HepG2 (cell line): Measurements from ENCODE around the gene NKD1. TPM values are rescaled to one million over a fixed set of nuclear protein-coding genes. Genes with fewer than 3 reads are reported as not detected.

ENCODE experiments used
- ATF7-NPFF ChIP-seq: sonication (generic); formaldehyde crosslinking; IDR thresholded peaks from 2 replicates; pipeline ENCODE4 v1.8.1; 2023; ENCODE audit warnings: mild to moderate bottlenecking, low read depth, missing genetic modification reagents, moderate library complexity
- GTF2F1 ChIP-seq: fragments of 150-350 bp; IDR thresholded peaks from 2 replicates; pipeline ENCODE4 v1.6.1; 2014; ENCODE audit warnings: low read length
- KDM2A ChIP-seq: sonication (generic); formaldehyde crosslinking; IDR thresholded peaks from 2 replicates; pipeline ENCODE4 v1.4.0; 2020; ENCODE audit warnings: low read depth, missing genetic modification reagents, borderline replicate concordance
- MXI1 ChIP-seq: IDR thresholded peaks from 3 replicates; pipeline ENCODE4 v1.6.1; 2012; ENCODE audit warnings: low read depth, low read length, inconsistent platforms, borderline replicate concordance
- POLR2A ChIP-seq, 2 experiments: IDR thresholded peaks; 2 replicates each; pipeline ENCODE4 v1.6.1; 2011; ENCODE audit warnings: low read depth in 2 of 2, low read length in 2 of 2, mild to moderate bottlenecking in 1 of 2, moderate library complexity in 1 of 2; ENCODE audit not compliant: insufficient read depth in 1 of 2
- POLR2AphosphoS2 ChIP-seq: IDR thresholded peaks from 2 replicates; pipeline ENCODE4 v1.6.1; 2011; ENCODE audit warnings: low read depth, low read length, improper control_type of control experiment
- RXRB ChIP-seq: IDR thresholded peaks from 2 replicates; pipeline ENCODE4 v1.6.1; 2016; ENCODE audit warnings: borderline replicate concordance, missing genetic modification reagents, missing compliant biosample characterization
- YY1 ChIP-seq: IDR thresholded peaks from 2 replicates; pipeline ENCODE4 v1.6.1; 2011; ENCODE audit warnings: low read length, low read depth, moderate library complexity, mild to moderate bottlenecking; ENCODE audit not compliant: insufficient read depth, insufficient replicate concordance
- ZFP36 ChIP-seq: fragments of 150-350 bp; IDR thresholded peaks from 2 replicates; pipeline ENCODE4 v1.6.1; 2018; ENCODE audit warnings: borderline replicate concordance, low read length, low read depth; ENCODE audit not compliant: partially characterized antibody
- ZNF101 ChIP-seq: sonication (generic); formaldehyde crosslinking; IDR thresholded peaks from 2 replicates; pipeline ENCODE4 v1.4.0; 2020; ENCODE audit warnings: mild to moderate bottlenecking, low read depth, missing genetic modification reagents, borderline replicate concordance
- ZNF563 ChIP-seq: sonication (generic); formaldehyde crosslinking; IDR thresholded peaks from 2 replicates; pipeline ENCODE4 v1.8.0; 2022; ENCODE audit warnings: mild to moderate bottlenecking, moderate library complexity, missing genetic modification reagents
- ZNF768 ChIP-seq: sonication (generic); formaldehyde crosslinking; IDR thresholded peaks from 2 replicates; pipeline ENCODE4 v1.4.0; 2020; ENCODE audit warnings: missing genetic modification reagents
- polyA plus RNA-seq, 8 experiments: library from polyadenylated mRNA; depleted of rRNA in 3 of 8; stranded (reverse) in 7 of 8; unstranded in 1 of 8; fragments of >200 nt; fragmentation: Illumina TruSeq in 4 of 8; extraction: Trizol in 4 of 8; gene quantifications; 2 replicates each; pipeline versions ENCODE4 v1.2.1 to v1.2.3, GENCODE V29; 2011 to 2016; ENCODE audit warnings: low read depth in 4 of 8, missing spikeins in 1 of 8, mixed read lengths in 1 of 8; ENCODE audit not compliant: insufficient read depth in 1 of 8
- total RNA-seq, 5 experiments: library from RNA; depleted of rRNA; stranded (reverse); fragments of >200 nt; fragmentation: Illumina TruSeq; extraction: Trizol; gene quantifications; 2 replicates each; pipeline ENCODE4 v1.2.3, GENCODE V29; 2016; ENCODE audit warnings: low read depth in 1 of 5
- TF ChIP-seq, protein P1 (sequence below): IDR thresholded peaks from 2 replicates; pipeline ENCODE4 v1.6.1; 2016; ENCODE audit warnings: low read depth, control low read depth
- TF ChIP-seq, protein P2 (sequence below): sonication (generic); formaldehyde crosslinking; IDR thresholded peaks from 2 replicates; pipeline ENCODE4 v1.4.0; 2020; ENCODE audit warnings: mild to moderate bottlenecking, missing genetic modification reagents
- TF ChIP-seq, protein P3 (sequence below): sonication (generic); formaldehyde crosslinking; conservative IDR thresholded peaks from 2 replicates; pipeline ENCODE4 v1.8.1; 2023; ENCODE audit warnings: missing genetic modification reagents
- TF ChIP-seq, protein P4 (sequence below): sonication (generic); formaldehyde crosslinking; IDR thresholded peaks from 2 replicates; pipeline ENCODE4 v1.5.1; 2020; ENCODE audit warnings: missing genetic modification reagents, mild to moderate bottlenecking, borderline replicate concordance

NKD1 gene
- total and polyA plus RNA-seq, 2 of the 13 experiments (the other 11 are each of a cell fraction or from before 2014, with no cell fraction given), result 70.4 to 121 TPM

DNA sequence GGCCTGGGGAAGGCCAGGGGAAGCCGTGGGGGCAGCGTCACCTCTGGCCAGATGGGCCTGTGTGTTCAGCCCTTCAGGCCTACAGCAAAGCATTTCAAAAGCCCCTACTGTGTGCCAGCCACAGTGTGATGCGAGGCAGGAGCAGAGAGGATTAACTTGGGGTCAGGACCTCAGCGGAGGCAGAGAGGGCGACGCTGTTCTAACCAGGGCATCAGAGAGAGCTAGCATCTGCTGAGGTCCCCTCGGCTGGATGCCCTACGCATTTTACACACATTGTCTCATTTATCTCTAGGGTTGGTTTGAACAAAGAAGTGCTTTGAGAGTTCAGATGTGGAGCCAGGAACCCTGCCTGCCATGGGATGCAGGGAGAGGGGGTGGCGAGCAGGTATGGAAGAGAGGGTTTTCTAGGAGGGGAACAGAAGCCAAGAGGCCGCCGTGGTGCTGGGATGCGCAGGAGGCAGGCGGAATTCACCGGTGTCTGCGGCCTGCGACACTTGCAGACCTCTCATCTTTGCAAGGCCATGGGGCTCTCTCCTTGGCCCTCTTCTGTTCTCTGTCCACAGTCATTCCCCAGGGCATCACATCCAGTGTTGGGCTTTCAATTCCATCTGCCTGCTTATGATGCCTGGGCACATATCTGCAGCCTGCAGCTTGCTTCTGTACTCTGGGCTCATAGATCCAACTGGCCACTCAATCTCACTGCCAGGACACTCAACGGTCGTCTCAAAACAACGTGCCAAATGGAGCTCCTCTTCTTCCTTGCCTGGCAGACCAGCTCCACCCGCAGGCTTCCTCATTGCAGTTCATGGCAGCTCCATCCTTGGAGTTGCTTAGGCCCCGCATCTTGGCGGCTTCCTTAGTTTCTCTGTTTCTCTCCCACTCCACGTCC, 8.1 kb upstream of the NKD1 start (continued):
- TF ChIP-seq, protein P1, sequence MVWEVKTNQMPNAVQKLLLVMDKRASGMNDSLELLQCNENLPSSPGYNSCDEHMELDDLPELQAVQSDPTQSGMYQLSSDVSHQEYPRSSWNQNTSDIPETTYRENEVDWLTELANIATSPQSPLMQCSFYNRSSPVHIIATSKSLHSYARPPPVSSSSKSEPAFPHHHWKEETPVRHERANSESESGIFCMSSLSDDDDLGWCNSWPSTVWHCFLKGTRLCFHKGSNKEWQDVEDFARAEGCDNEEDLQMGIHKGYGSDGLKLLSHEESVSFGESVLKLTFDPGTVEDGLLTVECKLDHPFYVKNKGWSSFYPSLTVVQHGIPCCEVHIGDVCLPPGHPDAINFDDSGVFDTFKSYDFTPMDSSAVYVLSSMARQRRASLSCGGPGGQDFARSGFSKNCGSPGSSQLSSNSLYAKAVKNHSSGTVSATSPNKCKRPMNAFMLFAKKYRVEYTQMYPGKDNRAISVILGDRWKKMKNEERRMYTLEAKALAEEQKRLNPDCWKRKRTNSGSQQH, result no peak
- TF ChIP-seq RXRB (0 out of 2 replicates have a peak, but pooled peaks have one; percentile 16), ZNF101 (no peak), GTF2F1 (no peak), ZFP36 (no peak), ZNF563 (no peak), ZNF768 (CRISPR knock-in tag) (peak; percentile 43; the same call in 1 of the 2 replicates), POLR2AphosphoS2 (no peak), ATF7-NPFF (no peak), POLR2A (IDR thresholded peaks at IDR 0.05; ENCODE audit: insufficient read depth in 1 of 2, low read depth in 2 of 2, low read length in 2 of 2) (peak in 1 of 2 experiments; percentile 57; a peak in 1 of 4 replicates), KDM2A (CRISPR knock-in tag) (peak; percentile 61), MXI1 (0 out of 3 replicates have a peak, but pooled peaks have one; percentile 22), YY1 (no peak)
- TF ChIP-seq, protein P2, sequence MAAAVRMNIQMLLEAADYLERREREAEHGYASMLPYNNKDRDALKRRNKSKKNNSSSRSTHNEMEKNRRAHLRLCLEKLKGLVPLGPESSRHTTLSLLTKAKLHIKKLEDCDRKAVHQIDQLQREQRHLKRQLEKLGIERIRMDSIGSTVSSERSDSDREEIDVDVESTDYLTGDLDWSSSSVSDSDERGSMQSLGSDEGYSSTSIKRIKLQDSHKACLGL (CRISPR knock-in tag), result no peak
- TF ChIP-seq, protein P3, sequence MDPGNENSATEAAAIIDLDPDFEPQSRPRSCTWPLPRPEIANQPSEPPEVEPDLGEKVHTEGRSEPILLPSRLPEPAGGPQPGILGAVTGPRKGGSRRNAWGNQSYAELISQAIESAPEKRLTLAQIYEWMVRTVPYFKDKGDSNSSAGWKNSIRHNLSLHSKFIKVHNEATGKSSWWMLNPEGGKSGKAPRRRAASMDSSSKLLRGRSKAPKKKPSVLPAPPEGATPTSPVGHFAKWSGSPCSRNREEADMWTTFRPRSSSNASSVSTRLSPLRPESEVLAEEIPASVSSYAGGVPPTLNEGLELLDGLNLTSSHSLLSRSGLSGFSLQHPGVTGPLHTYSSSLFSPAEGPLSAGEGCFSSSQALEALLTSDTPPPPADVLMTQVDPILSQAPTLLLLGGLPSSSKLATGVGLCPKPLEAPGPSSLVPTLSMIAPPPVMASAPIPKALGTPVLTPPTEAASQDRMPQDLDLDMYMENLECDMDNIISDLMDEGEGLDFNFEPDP, result no peak
- TF ChIP-seq, protein P4, sequence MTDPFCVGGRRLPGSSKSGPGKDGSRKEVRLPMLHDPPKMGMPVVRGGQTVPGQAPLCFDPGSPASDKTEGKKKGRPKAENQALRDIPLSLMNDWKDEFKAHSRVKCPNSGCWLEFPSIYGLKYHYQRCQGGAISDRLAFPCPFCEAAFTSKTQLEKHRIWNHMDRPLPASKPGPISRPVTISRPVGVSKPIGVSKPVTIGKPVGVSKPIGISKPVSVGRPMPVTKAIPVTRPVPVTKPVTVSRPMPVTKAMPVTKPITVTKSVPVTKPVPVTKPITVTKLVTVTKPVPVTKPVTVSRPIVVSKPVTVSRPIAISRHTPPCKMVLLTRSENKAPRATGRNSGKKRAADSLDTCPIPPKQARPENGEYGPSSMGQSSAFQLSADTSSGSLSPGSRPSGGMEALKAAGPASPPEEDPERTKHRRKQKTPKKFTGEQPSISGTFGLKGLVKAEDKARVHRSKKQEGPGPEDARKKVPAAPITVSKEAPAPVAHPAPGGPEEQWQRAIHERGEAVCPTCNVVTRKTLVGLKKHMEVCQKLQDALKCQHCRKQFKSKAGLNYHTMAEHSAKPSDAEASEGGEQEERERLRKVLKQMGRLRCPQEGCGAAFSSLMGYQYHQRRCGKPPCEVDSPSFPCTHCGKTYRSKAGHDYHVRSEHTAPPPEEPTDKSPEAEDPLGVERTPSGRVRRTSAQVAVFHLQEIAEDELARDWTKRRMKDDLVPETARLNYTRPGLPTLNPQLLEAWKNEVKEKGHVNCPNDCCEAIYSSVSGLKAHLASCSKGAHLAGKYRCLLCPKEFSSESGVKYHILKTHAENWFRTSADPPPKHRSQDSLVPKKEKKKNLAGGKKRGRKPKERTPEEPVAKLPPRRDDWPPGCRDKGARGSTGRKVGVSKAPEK (CRISPR knock-in tag), result no peak
